IMR-90 (cell line): Measurements from ENCODE around the gene UBE2G1. TPM values are rescaled to one million over a fixed set of nuclear protein-coding genes. Genes with fewer than 3 reads are reported as not detected.

Experiments used
- ATAC-seq: fragments of 200-7000 bp; cut with Tn5 transposase; 2 replicates; pipeline ENCODE4 v1.9.1; 2020; ENCODE audit warnings: low read depth, mild to moderate bottlenecking, moderate library complexity
- BruUV-seq: library from RNA; stranded (reverse); fragments of 400-500 nt; replicated peaks from 2 replicates; lab custom pipeline; 2021; lab: Mats Ljungman, UMichigan
- CTCF ChIA-PET: fragments of 300-600 bp; formaldehyde crosslinking; extraction: SDS; loops from one replicate; lab custom pipeline; 2021; ENCODE audit warnings: antibody characterized with exemption; lab: Yijun Ruan, JAX
- POLR2A ChIA-PET: fragments of 300-600 bp; sonication (Branson Sonifier 250); formaldehyde crosslinking; loops from one replicate; lab custom pipeline; 2022; ENCODE audit warnings: antibody characterized with exemption; ENCODE audit not compliant: unreplicated experiment; lab: Charles Lee
- DNase-seq: peaks from one replicate; pipeline ENCODE4 v3.0.0; 2013
- H2AFZ ChIP-seq: replicated peaks from 2 replicates; pipeline ENCODE3; 2013; ENCODE audit warnings: low read length, mild to moderate bottlenecking; ENCODE audit not compliant: poor library complexity
- H2AK5ac ChIP-seq: 2 replicates; pipeline ENCODE4 v1.6.1; 2013; ENCODE audit warnings: low read depth, low read length, inconsistent platforms
- H2AK9ac ChIP-seq: replicated peaks from 2 replicates; pipeline ENCODE3; 2013; ENCODE audit warnings: mild to moderate bottlenecking, low read depth, low read length, moderate library complexity; ENCODE audit not compliant: poor library complexity
- H2BK120ac ChIP-seq: 2 replicates; pipeline ENCODE4 v1.6.1; 2013; ENCODE audit warnings: low read depth, low read length, inconsistent platforms
- H2BK15ac ChIP-seq: 3 replicates; pipeline ENCODE4 v1.6.1; 2013; ENCODE audit warnings: low read depth, low read length, inconsistent platforms
- H2BK20ac ChIP-seq: 2 replicates; pipeline ENCODE4 v1.6.1; 2013; ENCODE audit warnings: low read depth, mild to moderate bottlenecking, inconsistent platforms, low read length, moderate library complexity
- H2BK5ac ChIP-seq: 2 replicates; pipeline ENCODE4 v1.6.1; 2013; ENCODE audit warnings: mild to moderate bottlenecking, low read depth, low read length, inconsistent platforms; ENCODE audit not compliant: poor library complexity, severe bottlenecking
- H3K14ac ChIP-seq: replicated peaks from 2 replicates; pipeline ENCODE4 v1.6.1; 2013; ENCODE audit warnings: low read depth, low read length, inconsistent platforms
- H3K18ac ChIP-seq: 2 replicates; pipeline ENCODE4 v1.6.1; 2013; ENCODE audit warnings: low read depth, low read length, control low read depth
- H3K23ac ChIP-seq: 2 replicates; pipeline ENCODE4 v1.6.1; 2013; ENCODE audit warnings: low read depth, low read length, inconsistent platforms
- H3K27ac ChIP-seq: 2 replicates; pipeline ENCODE4 v1.5.1; 2013; ENCODE audit warnings: mild to moderate bottlenecking, control low read depth, low read length; ENCODE audit not compliant: insufficient read depth
- H3K27me3 ChIP-seq: 2 replicates; pipeline ENCODE4 v1.6.1; 2013; ENCODE audit warnings: low read length; ENCODE audit not compliant: control insufficient read depth, insufficient read depth
- H3K36me3 ChIP-seq: 2 replicates; pipeline ENCODE4 v1.6.1; 2013; ENCODE audit warnings: low read length, mixed read lengths; ENCODE audit not compliant: control insufficient read depth, insufficient read depth
- H3K4ac ChIP-seq: 2 replicates; pipeline ENCODE4 v1.6.1; 2013; ENCODE audit warnings: low read depth, low read length, inconsistent platforms
- H3K4me1 ChIP-seq: 2 replicates; pipeline ENCODE4 v1.6.1; 2013; ENCODE audit warnings: low read length, mixed read lengths; ENCODE audit not compliant: control insufficient read depth, insufficient read depth
- H3K4me2 ChIP-seq: 2 replicates; pipeline ENCODE4 v1.6.1; 2013; ENCODE audit warnings: low read depth, mild to moderate bottlenecking, control low read depth, low read length, moderate library complexity
- H3K4me3 ChIP-seq: 2 replicates; pipeline ENCODE4 v1.5.1; 2013; ENCODE audit warnings: low read depth, mild to moderate bottlenecking, control low read depth, low read length, moderate library complexity; ENCODE audit not compliant: insufficient read depth
- H3K56ac ChIP-seq: 2 replicates; pipeline ENCODE4 v1.6.1; 2013; ENCODE audit warnings: low read length, inconsistent platforms; ENCODE audit not compliant: insufficient read depth; ENCODE audit errors: extremely low read depth
- H3K79me1 ChIP-seq, 2 experiments: 2 replicates each; pipeline ENCODE4 v1.6.1; 2013; ENCODE audit warnings: low read length in 2 of 2, inconsistent platforms in 1 of 2, low read depth in 1 of 2
- H3K9ac ChIP-seq: 2 replicates; pipeline ENCODE4 v1.6.1; 2013; ENCODE audit warnings: low read depth, low read length, control low read depth
- H3K9me1 ChIP-seq: 2 replicates; pipeline ENCODE4 v1.6.1; 2013; ENCODE audit warnings: low read length, inconsistent platforms; ENCODE audit not compliant: insufficient read depth
- H3K9me3 ChIP-seq: 2 replicates; pipeline ENCODE4 v1.6.1; 2013; ENCODE audit warnings: low read length; ENCODE audit not compliant: control insufficient read depth, insufficient read depth
- H4K20me1 ChIP-seq: 2 replicates; pipeline ENCODE4 v1.6.1; 2013; ENCODE audit warnings: low read length, inconsistent platforms; ENCODE audit not compliant: insufficient read depth
- H4K5ac ChIP-seq: 2 replicates; pipeline ENCODE4 v1.6.1; 2013; ENCODE audit warnings: mild to moderate bottlenecking, low read depth, low read length, control low read depth
- H4K8ac ChIP-seq, 2 experiments: 2 replicates each; pipeline ENCODE4 v1.6.1; 2013; ENCODE audit warnings: low read depth in 2 of 2, low read length in 2 of 2, control low read depth in 1 of 2, inconsistent platforms in 1 of 2
- H4K91ac ChIP-seq: 2 replicates; pipeline ENCODE4 v1.6.1; 2013; ENCODE audit warnings: low read depth, low read length, inconsistent platforms; ENCODE audit not compliant: insufficient read depth
- BHLHE40 ChIP-seq: fragments of 150-350 bp; IDR thresholded peaks from 2 replicates; pipeline ENCODE4 v1.6.1; 2016; ENCODE audit warnings: mild to moderate bottlenecking, low read depth, low read length
- CEBPB ChIP-seq: IDR thresholded peaks from 2 replicates; pipeline ENCODE4 v1.6.1; 2012; ENCODE audit warnings: low read depth, low read length, improper control_type of control experiment
- FOS ChIP-seq: fragments of 150-350 bp; IDR thresholded peaks from 2 replicates; pipeline ENCODE4 v1.6.1; 2016; ENCODE audit warnings: low read depth, low read length
- MAFK ChIP-seq: IDR thresholded peaks from 2 replicates; pipeline ENCODE4 v1.6.1; 2012; ENCODE audit warnings: low read depth, low read length, improper control_type of control experiment
- MAZ ChIP-seq: IDR thresholded peaks from 2 replicates; pipeline ENCODE4 v1.6.1; 2012; ENCODE audit warnings: low read depth, mild to moderate bottlenecking, low read length, improper control_type of control experiment, moderate library complexity, borderline replicate concordance
- NFE2L2 ChIP-seq: fragments of 150-350 bp; IDR thresholded peaks from 2 replicates; pipeline ENCODE4 v1.6.1; 2016; ENCODE audit warnings: low read depth, mild to moderate bottlenecking, low read length
- POLR2A ChIP-seq: IDR thresholded peaks from 2 replicates; pipeline ENCODE4 v1.6.1; 2012; ENCODE audit warnings: mild to moderate bottlenecking, low read depth, low read length
- RAD21 ChIP-seq: IDR thresholded peaks from 2 replicates; pipeline ENCODE4 v1.6.1; 2012; ENCODE audit warnings: low read length, improper control_type of control experiment
- RCOR1 ChIP-seq: IDR thresholded peaks from 2 replicates; pipeline ENCODE4 v1.6.1; 2012; ENCODE audit warnings: mild to moderate bottlenecking, low read length, improper control_type of control experiment; ENCODE audit not compliant: insufficient replicate concordance
- RFX5 ChIP-seq: IDR thresholded peaks from 2 replicates; pipeline ENCODE4 v1.8.0; 2012; ENCODE audit warnings: low read depth, mild to moderate bottlenecking, low read length, moderate library complexity
- SMC3 ChIP-seq: fragments of 150-350 bp; IDR thresholded peaks from 2 replicates; pipeline ENCODE4 v1.6.1; 2016; ENCODE audit warnings: low read depth, mild to moderate bottlenecking, antibody characterized with exemption, low read length, moderate library complexity
- USF2 ChIP-seq: fragments of 150-350 bp; IDR thresholded peaks from 2 replicates; pipeline ENCODE4 v1.6.1; 2017; ENCODE audit warnings: mild to moderate bottlenecking, antibody characterized with exemption, low read length, low read depth
- WGBS, 2 experiments: methylation state at CpG; one replicate each; pipeline versions ENCODE4 v1.1.5 to v1.1.7; 2013; ENCODE audit warnings: missing lambda C conversion rate in 2 of 2; ENCODE audit not compliant: insufficient read length in 1 of 2; ENCODE audit errors: extremely low coverage in 2 of 2; 5-methylcytosine and 5-hydroxymethylcytosine counted together
- dilution Hi-C: fragments of 300-500 bp; cut with HindIII; formaldehyde crosslinking; loops from one replicate; pipeline ENCODE4 v1.14.3; 2018; ENCODE audit warnings: low sequenced_read_pairs; ENCODE audit not compliant: unreplicated experiment
- in situ Hi-C: fragments of 300-500 bp; cut with MboI; formaldehyde crosslinking; loops from 3 replicates; pipeline ENCODE4 v1.14.3; 2019; ENCODE audit warnings: low sequenced_read_pairs, inconsistent platforms, mixed read lengths
- intact Hi-C: fragments of 100-400 bp; cut with micrococcal nuclease; formaldehyde crosslinking; loops from 2 replicates; pipeline ENCODE4 v1.10.0; 2022
- polyA plus RNA-seq, 3 experiments: library from polyadenylated mRNA; depleted of rRNA; stranded (reverse); fragments of >200 nt; gene quantifications; 2 replicates each; pipeline ENCODE4 v1.2.3, GENCODE V29; 2012; ENCODE audit warnings: low replicate concordance in 1 of 3
- total RNA-seq: library from RNA; depleted of rRNA; stranded (reverse); fragments of >200 nt; gene quantifications from 2 replicates; pipeline ENCODE4 v1.2.3, GENCODE V29; 2012
- TF ChIP-seq, protein P1 (sequence below): fragments of 150-350 bp; IDR thresholded peaks from 2 replicates; pipeline ENCODE4 v1.6.1; 2016; ENCODE audit warnings: low read depth, mild to moderate bottlenecking, low read length, moderate library complexity, borderline replicate concordance
- TF ChIP-seq, protein P2 (sequence below): conservative IDR thresholded peaks from 2 replicates; pipeline ENCODE4 v1.5.1; 2012; ENCODE audit warnings: mild to moderate bottlenecking, low read depth, low read length, improper control_type of control experiment

UBE2G1 gene
- total and polyA plus RNA-seq, 2 of the 4 experiments (the other 2 are of a cell fraction) = 26.3 to 26.6 TPM

DNA sequence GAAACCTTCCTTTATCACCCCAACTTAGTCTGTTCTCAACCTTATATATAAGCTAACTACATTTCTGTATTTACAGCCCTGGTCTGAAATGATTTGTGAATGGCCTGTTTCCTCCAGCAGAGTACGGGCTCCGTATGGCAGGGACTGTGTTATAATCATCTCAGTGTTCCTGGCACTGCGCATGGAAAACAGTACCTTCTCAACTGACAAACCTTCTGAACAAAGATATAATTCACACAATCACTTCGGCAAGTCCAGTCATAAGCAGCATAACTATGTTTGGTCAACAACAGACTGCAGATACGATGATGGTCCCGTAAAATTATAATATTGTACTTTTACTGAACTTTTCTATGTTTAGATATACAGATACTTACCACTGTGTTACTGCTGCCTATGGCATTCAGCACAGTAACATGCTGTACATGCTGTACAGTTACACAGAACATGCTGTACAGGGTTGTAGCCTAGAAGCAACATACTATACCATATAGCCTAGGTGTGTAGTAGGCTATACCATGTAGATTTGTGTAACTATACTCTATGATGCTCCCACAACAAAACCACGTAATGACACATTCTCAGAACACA, 132.7 kb downstream of the UBE2G1 start:
- H4K20me1 ChIP-seq = peaks cover 31% of the 10 kb centered on the region
- dilution Hi-C loops (no loop called here), intact Hi-C loops (loop anchor here (5.0 kb wide), 1 partner anchor 134 kb away; the partner anchor contains the start of gene UBE2G1), in situ Hi-C loops (no loop called here)
- BruUV-seq = no TSS peak
- H2AK9ac ChIP-seq = no peak overlapping the region
- H3K14ac ChIP-seq = no peak overlapping the region
- DNase-seq (no peak), ATAC-seq (no peak)
- H2AFZ ChIP-seq = no peak overlapping the region
- no peak overlapping the region for H4K5ac ChIP-seq
- H3K27ac ChIP-seq = no peak overlapping the region
- H4K91ac ChIP-seq = no peak overlapping the region
- H3K4me3 ChIP-seq = no peak overlapping the region
- H2BK20ac ChIP-seq = no peak overlapping the region
- CTCF ChIA-PET = interaction anchor here (0.6 kb wide), 1 partner anchor 90 kb away, joined by 4 read pairs; no protein-coding TSS in a partner anchor
- no peak overlapping the region for H3K23ac ChIP-seq
- H3K9me1 ChIP-seq = peaks cover 19% of the 10 kb centered on the region
- no peak overlapping the region for H2AK5ac ChIP-seq
- WGBS, 2 experiments = no CpG with 5 or more reads among the region's 7 CpGs
- peaks cover 12 to 50% of the 10 kb centered on the region in 2 experiments for H3K79me1 ChIP-seq
- H2BK120ac ChIP-seq = no peak overlapping the region
- no peaks in the 10 kb centered on the region for H3K9me3 ChIP-seq
- no peak overlapping the region for H3K9ac ChIP-seq
- no peak overlapping the region for H3K4ac ChIP-seq
- POLR2A ChIA-PET = no interaction called here
- no peak overlapping the region for H4K8ac ChIP-seq
- TF ChIP-seq, protein P1, sequence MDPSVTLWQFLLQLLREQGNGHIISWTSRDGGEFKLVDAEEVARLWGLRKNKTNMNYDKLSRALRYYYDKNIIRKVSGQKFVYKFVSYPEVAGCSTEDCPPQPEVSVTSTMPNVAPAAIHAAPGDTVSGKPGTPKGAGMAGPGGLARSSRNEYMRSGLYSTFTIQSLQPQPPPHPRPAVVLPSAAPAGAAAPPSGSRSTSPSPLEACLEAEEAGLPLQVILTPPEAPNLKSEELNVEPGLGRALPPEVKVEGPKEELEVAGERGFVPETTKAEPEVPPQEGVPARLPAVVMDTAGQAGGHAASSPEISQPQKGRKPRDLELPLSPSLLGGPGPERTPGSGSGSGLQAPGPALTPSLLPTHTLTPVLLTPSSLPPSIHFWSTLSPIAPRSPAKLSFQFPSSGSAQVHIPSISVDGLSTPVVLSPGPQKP = no peak
- TF ChIP-seq SMC3 = no peak
- TF ChIP-seq NFE2L2 = no peak
- TF ChIP-seq RCOR1 = no peak
- TF ChIP-seq RAD21 = no peak
- TF ChIP-seq RFX5 = no peak
- no peak for TF ChIP-seq MAZ
- TF ChIP-seq FOS = no peak
- TF ChIP-seq MAFK = no peak
- TF ChIP-seq, protein P2, sequence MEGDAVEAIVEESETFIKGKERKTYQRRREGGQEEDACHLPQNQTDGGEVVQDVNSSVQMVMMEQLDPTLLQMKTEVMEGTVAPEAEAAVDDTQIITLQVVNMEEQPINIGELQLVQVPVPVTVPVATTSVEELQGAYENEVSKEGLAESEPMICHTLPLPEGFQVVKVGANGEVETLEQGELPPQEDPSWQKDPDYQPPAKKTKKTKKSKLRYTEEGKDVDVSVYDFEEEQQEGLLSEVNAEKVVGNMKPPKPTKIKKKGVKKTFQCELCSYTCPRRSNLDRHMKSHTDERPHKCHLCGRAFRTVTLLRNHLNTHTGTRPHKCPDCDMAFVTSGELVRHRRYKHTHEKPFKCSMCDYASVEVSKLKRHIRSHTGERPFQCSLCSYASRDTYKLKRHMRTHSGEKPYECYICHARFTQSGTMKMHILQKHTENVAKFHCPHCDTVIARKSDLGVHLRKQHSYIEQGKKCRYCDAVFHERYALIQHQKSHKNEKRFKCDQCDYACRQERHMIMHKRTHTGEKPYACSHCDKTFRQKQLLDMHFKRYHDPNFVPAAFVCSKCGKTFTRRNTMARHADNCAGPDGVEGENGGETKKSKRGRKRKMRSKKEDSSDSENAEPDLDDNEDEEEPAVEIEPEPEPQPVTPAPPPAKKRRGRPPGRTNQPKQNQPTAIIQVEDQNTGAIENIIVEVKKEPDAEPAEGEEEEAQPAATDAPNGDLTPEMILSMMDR = no peak
- no peak for TF ChIP-seq USF2
- no peak for TF ChIP-seq BHLHE40
- TF ChIP-seq POLR2A = no peak
- TF ChIP-seq CEBPB = no peak
- H3K36me3 ChIP-seq = peaks cover 13% of the 10 kb centered on the region
- no peak overlapping the region for H3K18ac ChIP-seq
- H3K4me2 ChIP-seq = no peak overlapping the region
- peaks cover 18% of the 10 kb centered on the region for H3K4me1 ChIP-seq
- H2BK15ac ChIP-seq = no peak overlapping the region
- H3K56ac ChIP-seq = no peak overlapping the region
- H3K27me3 ChIP-seq = no peaks in the 10 kb centered on the region
- H2BK5ac ChIP-seq = no peak overlapping the region
